GM21717 (cell line): ENCODE data around the gene SLC15A3.

ENCODE experiments used
- ATAC-seq: cut with Tn5 transposase; IDR thresholded peaks from one replicate; pipeline ENCODE4 v1.9.1; 2021; ENCODE audit warnings: mild to moderate bottlenecking, moderate library complexity; ENCODE audit not compliant: unreplicated experiment

The SLC15A3 gene

DNA sequence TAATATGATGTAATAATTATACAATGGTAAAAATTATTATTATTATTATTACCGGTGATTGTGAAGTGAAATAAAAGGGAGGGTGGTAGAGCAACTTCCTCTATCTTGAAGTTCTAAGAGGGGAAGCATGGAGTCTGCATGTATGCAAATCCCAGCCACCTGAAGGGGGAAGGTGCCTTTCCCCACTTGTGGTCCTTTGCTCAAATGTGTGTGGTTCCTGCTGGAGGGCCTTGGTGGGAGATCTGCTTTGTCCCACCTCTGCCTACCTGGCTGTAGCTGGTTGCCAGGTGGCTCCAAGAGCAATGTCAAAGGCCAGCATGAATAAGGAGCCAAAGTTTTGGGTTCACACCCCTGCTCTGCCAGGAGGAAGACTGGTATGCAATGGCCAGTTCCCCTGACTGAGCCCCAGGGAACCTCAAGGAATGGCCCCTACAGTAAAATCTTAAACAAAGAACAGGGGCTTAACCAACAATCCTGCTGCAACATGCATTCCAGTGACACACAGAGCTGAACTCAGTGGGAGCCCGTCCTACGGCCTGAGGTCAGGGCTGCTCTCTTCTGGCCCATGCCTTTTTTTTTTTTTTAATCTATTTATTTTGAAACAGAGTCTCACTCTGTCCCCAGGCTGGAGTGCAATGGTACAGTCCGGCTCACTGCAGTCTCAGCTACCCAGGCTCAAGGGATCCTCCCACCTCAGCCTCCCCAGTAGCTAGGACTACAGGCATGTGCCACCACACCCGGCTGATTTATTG lies 19.2 kb downstream of the SLC15A3 start:
- ATAC-seq: no peak

- no peak for ATAC-seq
These were observed 20.1 kb downstream of the SLC15A3 start for GRCh38 chr11:60931917-60932316.

DNA sequence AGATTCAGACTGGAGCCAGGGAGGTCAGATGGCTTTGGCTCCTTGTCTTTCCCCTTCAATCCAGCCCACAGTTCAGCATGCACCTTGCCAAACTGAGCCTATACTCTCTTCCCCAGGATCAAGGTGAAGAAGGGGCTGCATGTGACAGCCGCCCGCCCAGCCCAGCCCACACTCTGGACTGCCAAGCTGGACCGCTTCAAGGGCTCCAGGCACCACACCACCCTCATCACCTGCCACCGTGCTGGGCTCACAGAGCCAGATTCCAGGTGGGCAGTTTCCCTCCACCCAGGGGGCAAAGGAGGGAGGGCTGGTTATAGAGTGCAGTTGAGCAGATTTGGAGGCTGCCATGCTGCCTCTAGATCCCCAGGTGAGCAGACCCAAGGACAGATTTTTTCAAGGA lies 21.6 kb downstream of the SLC15A3 start:
- no peak for ATAC-seq

DNA sequence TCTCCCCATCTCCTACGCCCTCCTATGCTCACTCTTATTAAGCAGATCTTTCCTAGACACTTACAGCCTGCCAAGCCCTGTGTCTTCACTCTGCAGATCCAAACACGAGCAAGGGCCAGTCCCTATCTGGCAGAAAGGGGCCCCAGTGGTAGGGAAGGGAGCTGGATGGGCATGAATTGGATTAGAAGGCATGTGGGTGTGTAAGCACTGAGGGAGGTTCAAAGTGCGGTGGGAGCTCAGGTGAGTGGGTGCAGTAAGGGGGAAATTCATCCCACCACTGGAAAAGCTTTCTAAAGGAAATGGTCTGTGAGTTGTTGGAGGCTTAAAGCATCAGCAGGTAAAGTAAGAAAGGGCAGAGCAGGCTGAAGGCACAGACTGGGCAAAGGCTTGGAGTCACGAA lies 22.2 kb downstream of the SLC15A3 start:
- ATAC-seq: no peak

- no peak for ATAC-seq
These were observed 23.4 kb downstream of the SLC15A3 start for GRCh38 chr11:60928563-60929001.

DNA sequence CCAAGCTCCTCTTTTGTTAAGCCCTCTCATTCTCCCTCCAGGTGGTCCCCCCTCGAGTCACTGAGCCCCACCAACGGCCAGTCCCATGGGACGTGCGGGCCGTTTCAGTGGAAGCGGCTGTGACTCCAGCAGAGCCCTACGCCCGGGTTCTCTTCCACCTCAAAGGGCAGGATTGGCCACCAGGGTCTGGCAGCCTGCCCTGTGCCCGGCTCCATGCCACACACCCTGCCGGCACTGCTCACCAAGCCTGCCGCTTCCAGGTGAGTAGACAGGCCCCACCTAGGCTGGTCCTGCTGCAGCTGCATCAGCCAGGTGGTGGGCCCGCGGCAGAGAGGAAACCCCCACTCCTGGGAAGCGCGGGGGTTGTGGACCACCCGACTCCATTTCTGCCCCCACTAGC lies 24.4 kb downstream of the SLC15A3 start:
- ATAC-seq: no peak

GRCh38 chr11:60927061-60927592 lies 24.8 kb downstream of the SLC15A3 start:
- no peak for ATAC-seq

GRCh38 chr11:60926500-60926899 lies 25.5 kb downstream of the SLC15A3 start:
- no peak for ATAC-seq

DNA sequence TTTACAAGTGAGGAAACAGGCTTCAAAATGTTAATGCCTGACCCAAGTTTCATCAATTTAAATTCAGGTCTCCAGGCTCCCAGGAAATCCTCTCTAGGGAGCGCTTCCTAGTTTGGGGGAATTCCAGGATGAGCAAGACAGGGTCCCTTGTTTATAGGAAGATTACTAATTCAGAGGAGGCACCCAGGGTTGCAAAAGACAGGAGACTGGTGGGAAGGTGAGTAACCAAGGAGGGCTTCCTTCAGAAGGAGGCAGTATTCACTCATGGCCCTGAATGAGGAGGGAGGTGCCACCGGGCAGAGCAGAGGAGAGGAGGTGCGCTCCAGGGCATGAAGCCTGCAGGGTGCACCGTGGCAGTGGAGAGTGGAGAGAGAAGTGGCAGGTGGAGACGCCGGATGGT lies 26.1 kb downstream of the SLC15A3 start:
- ATAC-seq: no peak

DNA sequence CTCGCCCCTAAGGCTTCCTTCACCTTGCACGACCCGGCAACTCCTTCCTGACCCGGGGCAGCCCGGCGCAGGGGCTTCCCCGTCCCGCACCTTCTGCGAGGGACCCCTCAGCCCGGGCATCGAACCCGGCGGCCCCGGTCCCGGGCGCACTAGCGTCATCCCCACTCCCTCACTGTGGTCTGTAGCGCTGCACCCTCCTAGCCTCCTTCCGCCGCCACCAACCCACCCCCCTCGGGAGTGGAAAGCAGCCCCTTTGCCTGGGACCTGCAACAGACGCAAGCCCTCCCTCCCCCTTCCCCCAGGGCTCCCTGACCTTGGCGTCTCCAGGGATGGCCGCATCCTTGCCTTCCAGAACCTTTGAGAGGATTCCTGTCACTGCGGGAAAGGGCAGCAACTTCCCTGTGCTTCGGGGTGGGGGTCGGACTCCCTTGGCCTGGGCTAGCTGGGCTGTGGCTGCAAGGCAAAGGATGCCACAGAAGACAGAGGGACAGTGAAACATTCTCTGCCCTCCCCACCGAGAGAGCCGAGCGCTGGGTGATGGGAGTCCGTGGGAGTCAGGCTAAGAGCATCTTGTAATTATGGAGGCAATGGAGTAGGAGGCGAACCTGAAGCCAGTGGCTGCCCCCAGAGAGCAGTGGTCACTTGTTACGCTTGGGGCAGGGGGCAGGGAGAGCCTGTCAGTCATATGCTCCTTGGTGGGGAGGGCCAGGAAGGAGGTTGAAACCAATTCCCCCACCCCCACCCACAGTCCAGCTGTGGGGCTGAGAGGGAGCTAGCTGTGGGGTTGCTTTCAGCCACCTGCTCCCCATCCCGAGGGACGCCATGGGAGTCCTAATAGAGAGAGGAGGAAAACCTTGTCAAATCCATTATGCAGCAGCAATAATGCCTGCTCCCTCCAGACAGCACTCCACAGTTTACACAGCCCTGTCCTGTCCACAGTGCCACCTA lies 26.8 kb downstream of the SLC15A3 start:
- no peak for ATAC-seq

GRCh38 chr11:60924110-60924905 lies 27.7 kb downstream of the SLC15A3 start, which contains the start of gene TMEM132A:
TSS of gene TMEM132A (plus strand) at chr11:60924460. CDS start at chr11:60924634, 174 bp downstream.
- ATAC-seq: peak; percentile 38

GRCh38 chr11:60923800-60924109 lies 28.2 kb downstream of the SLC15A3 start:
- no peak for ATAC-seq

DNA sequence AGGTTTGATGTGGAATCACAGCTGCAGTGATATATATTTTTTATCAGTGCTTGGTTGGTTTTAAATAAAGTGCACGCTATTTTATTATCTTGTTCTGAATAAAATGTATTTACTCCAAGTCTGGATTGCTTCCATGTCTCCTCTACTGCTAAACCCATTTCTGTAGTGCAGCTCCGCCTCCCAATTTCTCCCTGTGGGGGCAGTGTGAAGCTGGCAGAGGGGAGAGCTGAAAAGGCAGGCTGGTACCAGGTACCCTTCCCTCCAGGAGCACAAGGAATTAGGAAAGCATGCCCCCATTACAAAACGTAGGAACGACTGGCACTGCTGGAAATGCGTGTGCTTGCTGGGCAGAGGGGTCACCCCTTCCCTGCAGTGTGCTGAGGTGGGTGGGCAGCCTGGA lies 28.6 kb downstream of the SLC15A3 start:
- no peak for ATAC-seq

GRCh38 chr11:60922906-60923305 lies 29.1 kb downstream of the SLC15A3 start:
- ATAC-seq: no peak

DNA sequence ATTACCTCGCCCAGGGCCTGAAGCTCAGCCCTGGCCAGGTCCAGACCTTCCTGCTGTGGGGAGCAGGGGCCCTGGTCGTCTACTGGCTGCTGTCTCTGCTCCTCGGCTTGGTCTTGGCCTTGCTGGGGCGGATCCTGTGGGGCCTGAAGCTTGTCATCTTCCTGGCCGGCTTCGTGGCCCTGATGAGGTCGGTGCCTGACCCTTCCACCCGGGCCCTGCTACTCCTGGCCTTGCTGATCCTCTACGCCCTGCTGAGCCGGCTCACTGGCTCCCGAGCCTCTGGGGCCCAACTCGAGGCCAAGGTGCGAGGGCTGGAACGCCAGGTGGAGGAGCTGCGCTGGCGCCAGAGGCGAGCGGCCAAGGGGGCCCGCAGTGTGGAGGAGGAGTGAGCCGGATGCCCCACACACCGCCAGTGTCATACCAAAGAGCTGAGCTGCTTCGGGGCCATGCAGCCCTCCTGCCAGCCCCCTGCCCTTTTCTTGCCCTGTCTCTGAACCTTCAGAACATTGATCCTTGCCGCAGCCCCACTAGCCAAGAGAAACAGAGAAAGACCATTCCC lies 30.1 kb downstream of the SLC15A3 start:
- no peak for ATAC-seq

GRCh38 chr11:60921259-60921658 lies 30.7 kb downstream of the SLC15A3 start:
- ATAC-seq: no peak

GRCh38 chr11:60919956-60920355 lies 32.0 kb downstream of the SLC15A3 start:
- no peak for ATAC-seq

DNA sequence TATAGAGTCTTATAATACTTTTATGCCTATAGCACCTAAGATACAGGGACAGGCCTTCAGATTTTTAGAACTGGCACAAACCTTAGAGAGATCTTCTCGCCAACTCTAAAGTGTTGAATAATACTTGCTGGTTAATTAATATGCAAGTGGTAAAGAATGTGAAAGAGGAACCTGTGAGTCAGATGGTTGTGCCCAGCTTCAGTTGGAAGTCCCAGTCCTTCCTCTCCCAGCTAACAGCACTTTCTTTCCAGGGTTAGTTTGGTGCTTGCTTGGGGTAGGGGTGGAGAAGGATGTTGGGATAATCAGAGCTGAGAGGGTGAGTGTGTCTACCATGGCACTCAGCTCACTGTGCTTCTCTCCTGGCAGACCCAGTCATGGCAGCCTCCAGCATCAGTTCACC lies 32.7 kb downstream of the SLC15A3 start:
- no peak for ATAC-seq

- no peak for ATAC-seq
These were observed 33.1 kb downstream of the SLC15A3 start for GRCh38 chr11:60918939-60919265.

GRCh38 chr11:60918251-60918938 lies 33.6 kb downstream of the SLC15A3 start:
- no peak for ATAC-seq
